Mucosa of descending colon (tissue), 3 donors: ENCODE results near the gene CCDC136. TPM values are rescaled to one million over a fixed set of nuclear protein-coding genes. Genes with fewer than 3 reads are reported as not detected.

Experiments
- ATAC-seq: fragments of 200-7000 bp; cut with Tn5 transposase; one replicate; pipeline ENCODE4 v1.9.1; 2020; ENCODE audit warnings: mild to moderate bottlenecking, moderate library complexity
- DNase-seq, 3 donors: peaks; one replicate each; pipeline ENCODE4 v3.0.0-alpha.2; 2020
- H3K36me3 ChIP-seq: fragments of 200-600 bp; one replicate; pipeline ENCODE4 v1.8.0; 2021; ENCODE audit warnings: low read depth, mild to moderate bottlenecking
- H3K4me1 ChIP-seq: fragments of 200-600 bp; one replicate; pipeline ENCODE4 v1.8.0; 2021; ENCODE audit warnings: low read depth, mild to moderate bottlenecking
- H3K4me3 ChIP-seq: fragments of 200-600 bp; one replicate; pipeline ENCODE4 v1.8.0; 2021; ENCODE audit warnings: mild to moderate bottlenecking
- H3K9me3 ChIP-seq: fragments of 200-600 bp; one replicate; pipeline ENCODE4 v1.8.0; 2021; ENCODE audit warnings: mild to moderate bottlenecking
- intact Hi-C, 2 donors: fragments of 100-400 bp; cut with DNase I in 1 of 2; cut with micrococcal nuclease in 1 of 2; formaldehyde crosslinking; loops; one replicate each; pipeline versions ENCODE4 v1.11.0 to v1.11.1; 2022; cut with DNase I, micrococcal nuclease
- total RNA-seq, 3 donors: library from RNA; stranded (reverse); fragmentation: NEBNext Ultra II Directional in 2 of 3; extraction: Animal tissue kit (Norgen Biotek cat#: 25700) in 2 of 3; gene quantifications; one replicate each; pipeline versions ENCODE4 v1.2.1 to v1.2.4, GENCODE V29; 2021 to 2023
- TF ChIP-seq, protein P1 (sequence below): fragments of 200-600 bp; IDR thresholded peaks from one replicate; pipeline ENCODE4 v1.8.0; 2022; ENCODE audit warnings: antibody characterized with exemption, mild to moderate bottlenecking
- donor health status: DM: no; HTN: no; CAD: no; lungs with moderate emphysema.
- donor health status: DM: no; HTN: no; CAD: no.
- donor health status: DM: no; HTN: yes; CAD: no.

Gene CCDC136
- total RNA-seq, 3 donors from 2014 or later = 2.1 to 37.7 (median 4.1) TPM

DNA sequence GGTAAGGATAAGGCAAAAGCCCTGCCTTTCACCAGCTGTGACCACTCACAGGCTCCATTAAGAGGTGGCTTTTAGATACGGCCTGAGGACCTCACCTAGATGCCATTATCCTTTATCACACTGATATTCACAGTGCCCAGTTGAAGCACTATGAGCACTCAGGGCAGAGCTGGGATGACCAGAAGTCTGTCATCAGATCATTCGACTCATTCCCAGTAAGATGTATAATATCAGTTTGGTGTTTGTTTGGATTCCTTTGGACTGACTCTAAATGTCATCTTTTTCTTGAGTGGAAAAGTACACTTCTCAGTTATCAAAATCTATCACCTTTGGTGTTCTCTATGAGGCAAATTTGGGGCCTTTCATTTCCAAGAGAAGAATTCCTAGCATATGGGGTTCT lies 18.7 kb downstream of the CCDC136 start:
- no peak for ATAC-seq
- H3K36me3 ChIP-seq = no peaks in the 10 kb centered on the region

DNA sequence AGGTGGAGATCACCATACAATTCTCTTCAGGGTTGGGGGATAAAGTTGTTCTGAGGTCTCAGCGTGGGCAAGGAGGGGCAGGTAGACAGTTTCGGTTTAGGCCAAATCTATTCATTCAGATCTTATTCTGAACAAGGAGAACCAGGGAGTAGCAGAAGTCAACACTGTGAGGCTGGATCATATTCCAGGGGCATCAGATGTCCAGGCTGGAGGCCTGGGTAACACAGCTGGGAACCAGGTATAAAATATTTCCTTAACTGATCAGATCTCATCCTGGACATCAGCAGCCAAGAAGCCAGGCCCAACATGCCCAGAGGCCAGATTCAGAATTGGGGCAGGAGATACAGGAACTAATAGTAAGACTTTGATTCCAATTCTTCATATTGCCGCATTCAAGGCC lies 19.2 kb downstream of the CCDC136 start:
- no peak for ATAC-seq
- no peaks in the 10 kb centered on the region for H3K4me1 ChIP-seq

More for the DNA sequence above, 18.7 kb downstream of the CCDC136 start:
- TF ChIP-seq, protein P1, sequence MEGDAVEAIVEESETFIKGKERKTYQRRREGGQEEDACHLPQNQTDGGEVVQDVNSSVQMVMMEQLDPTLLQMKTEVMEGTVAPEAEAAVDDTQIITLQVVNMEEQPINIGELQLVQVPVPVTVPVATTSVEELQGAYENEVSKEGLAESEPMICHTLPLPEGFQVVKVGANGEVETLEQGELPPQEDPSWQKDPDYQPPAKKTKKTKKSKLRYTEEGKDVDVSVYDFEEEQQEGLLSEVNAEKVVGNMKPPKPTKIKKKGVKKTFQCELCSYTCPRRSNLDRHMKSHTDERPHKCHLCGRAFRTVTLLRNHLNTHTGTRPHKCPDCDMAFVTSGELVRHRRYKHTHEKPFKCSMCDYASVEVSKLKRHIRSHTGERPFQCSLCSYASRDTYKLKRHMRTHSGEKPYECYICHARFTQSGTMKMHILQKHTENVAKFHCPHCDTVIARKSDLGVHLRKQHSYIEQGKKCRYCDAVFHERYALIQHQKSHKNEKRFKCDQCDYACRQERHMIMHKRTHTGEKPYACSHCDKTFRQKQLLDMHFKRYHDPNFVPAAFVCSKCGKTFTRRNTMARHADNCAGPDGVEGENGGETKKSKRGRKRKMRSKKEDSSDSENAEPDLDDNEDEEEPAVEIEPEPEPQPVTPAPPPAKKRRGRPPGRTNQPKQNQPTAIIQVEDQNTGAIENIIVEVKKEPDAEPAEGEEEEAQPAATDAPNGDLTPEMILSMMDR = no peak
- H3K4me1 ChIP-seq = no peaks in the 10 kb centered on the region
- intact Hi-C loops = no loop called here
- H3K4me3 ChIP-seq = no peak overlapping the region
- no peaks in the 10 kb centered on the region for H3K9me3 ChIP-seq
- DNase-seq = no peak

DNA sequence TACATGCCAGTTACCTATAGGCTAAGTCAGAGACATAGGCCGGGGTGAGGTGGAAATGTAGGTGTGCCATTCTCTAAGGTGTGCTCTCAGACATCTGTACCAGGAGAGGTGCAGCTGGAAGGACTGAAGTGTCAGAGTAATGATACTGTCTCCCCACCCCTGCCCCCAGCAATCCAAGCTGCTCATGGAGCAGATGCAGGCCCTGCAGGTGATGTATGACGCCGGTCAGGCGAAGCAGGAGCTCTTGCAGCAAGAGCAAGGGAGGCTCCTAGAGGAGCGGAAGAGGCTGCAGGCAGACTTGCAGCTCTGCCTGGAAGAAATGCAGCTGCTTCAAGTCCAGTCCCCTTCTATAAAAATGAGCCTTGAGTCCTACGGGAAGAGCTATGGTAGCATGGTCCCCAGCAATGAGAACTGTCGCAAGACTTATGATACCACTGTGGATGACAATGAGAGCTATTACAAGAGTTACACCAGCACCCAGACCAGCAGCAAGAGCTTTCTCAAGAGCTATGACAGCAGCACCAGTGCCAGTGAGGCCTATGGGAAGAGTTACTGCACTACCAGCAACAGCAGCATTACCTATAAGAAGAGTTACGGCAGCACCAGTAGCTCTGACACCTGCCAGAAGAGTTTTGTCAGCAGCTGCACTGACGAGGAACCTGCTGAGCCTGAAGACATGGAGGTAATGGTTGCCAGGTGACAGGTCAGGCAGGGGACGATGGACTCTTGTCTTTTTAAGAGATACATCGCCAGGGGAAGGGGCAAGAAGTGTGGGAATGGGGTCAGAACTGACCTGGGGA lies 20.1 kb downstream of the CCDC136 start:
- no peaks in the 10 kb centered on the region for H3K4me1 ChIP-seq
- intact Hi-C loops = no loop called here

More for the DNA sequence above, 19.2 kb downstream of the CCDC136 start:
- TF ChIP-seq, protein P1 = no peak
- no peaks in the 10 kb centered on the region for H3K9me3 ChIP-seq
- H3K4me3 ChIP-seq = no peak overlapping the region
- intact Hi-C loops = no loop called here
- H3K36me3 ChIP-seq = no peaks in the 10 kb centered on the region
- no peak for DNase-seq

DNA sequence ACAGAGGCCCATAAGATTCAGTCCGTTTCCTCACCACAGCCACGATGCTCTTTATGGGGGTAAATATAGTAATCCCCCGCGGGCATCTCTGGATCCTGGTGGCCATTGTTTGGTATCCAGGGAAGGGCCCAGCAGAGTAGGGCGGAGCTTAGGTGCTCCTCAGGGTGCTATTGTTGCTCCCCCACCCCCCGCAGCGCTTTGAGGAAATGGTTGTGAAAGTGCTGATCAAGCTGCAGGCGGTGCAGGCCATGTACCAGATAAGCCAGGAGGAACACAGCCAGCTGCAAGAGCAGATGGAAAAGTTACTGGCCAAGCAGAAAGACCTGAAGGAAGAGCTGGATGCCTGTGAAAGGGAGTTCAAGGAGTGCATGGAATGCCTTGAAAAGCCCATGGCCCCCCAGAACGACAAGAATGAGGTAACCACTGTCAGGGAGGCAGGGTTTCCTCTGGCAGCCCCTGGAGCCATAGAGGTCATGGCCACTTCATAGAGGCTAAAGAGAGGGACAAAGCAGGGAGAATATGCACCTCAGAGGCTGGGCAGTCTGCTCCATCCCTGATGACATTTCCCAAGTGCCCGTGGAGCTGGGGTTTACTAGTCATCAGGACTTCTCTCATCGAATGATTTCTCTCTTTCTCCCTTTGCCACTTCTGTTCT lies 20.9 kb downstream of the CCDC136 start:
- peak; percentile 65 for ATAC-seq
- peak in 2 of 3 donors; percentile 42 to 43 for DNase-seq
- no peaks in the 10 kb centered on the region for H3K4me1 ChIP-seq

More for the DNA sequence above, 20.1 kb downstream of the CCDC136 start:
- TF ChIP-seq, protein P1 = no peak
- ATAC-seq = no peak
- Histone ChIP-seq H3K4me3 (no peak overlapping the region), H3K36me3 (no peaks in the 10 kb centered on the region), H3K9me3 (no peaks in the 10 kb centered on the region)
- DNase-seq = no peak

DNA sequence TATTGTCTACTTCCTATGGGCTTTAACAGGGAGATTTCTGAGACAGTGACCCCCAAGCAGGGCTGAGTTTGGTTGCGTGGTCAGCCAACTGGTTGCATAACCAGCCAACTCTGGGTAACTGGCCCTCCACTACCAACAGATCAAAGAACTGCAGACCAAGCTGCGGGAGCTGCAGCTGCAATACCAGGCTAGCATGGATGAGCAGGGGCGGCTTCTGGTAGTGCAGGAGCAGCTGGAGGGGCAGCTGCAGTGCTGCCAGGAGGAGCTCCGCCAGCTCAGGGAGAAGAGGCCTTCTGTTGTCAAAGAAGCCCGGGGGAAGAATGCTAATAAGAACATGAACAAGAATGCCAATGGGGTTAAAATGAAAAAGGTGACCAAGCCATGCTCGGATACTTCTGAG lies 22.7 kb downstream of the CCDC136 start:
- TF ChIP-seq, protein P1 = no peak
- ATAC-seq (no peak), DNase-seq (no peak)
- intact Hi-C loops = no loop called here
- H3K9me3 ChIP-seq = no peaks in the 10 kb centered on the region
- no peaks in the 10 kb centered on the region for H3K36me3 ChIP-seq
- no peak overlapping the region for H3K4me3 ChIP-seq
- no peaks in the 10 kb centered on the region for H3K4me1 ChIP-seq

More for the DNA sequence above, 20.9 kb downstream of the CCDC136 start:
- H3K9me3 ChIP-seq = no peaks in the 10 kb centered on the region
- H3K36me3 ChIP-seq = no peaks in the 10 kb centered on the region
- H3K4me3 ChIP-seq = no peak overlapping the region
- TF ChIP-seq, protein P1 = no peak
- intact Hi-C loops = no loop called here
